Fibroblast of lung (primary cell): ENCODE data around the gene FBLN7.

ENCODE experiments used
- EZH2 ChIP-seq: IDR thresholded peaks from 2 replicates; pipeline ENCODE4 v1.5.1; 2012; ENCODE audit warnings: low read length, control low read depth, mild to moderate bottlenecking; ENCODE audit errors: missing control alignments
- TF ChIP-seq, protein P1 (sequence below), 2 donors: IDR thresholded peaks in 1 of 2; conservative IDR thresholded peaks in 1 of 2; 1 replicate in 1 of 2; 2 replicates in 1 of 2; pipeline ENCODE4 v1.5.1; 2011 to 2012; ENCODE audit warnings: low read length in 2 of 2, control low read depth in 1 of 2, inconsistent platforms in 1 of 2, low read depth in 1 of 2, mild to moderate bottlenecking in 1 of 2

GRCh38 chr2:112110966-112111365 is 27.2 kb upstream of the FBLN7 start:
- TF ChIP-seq, protein P1, sequence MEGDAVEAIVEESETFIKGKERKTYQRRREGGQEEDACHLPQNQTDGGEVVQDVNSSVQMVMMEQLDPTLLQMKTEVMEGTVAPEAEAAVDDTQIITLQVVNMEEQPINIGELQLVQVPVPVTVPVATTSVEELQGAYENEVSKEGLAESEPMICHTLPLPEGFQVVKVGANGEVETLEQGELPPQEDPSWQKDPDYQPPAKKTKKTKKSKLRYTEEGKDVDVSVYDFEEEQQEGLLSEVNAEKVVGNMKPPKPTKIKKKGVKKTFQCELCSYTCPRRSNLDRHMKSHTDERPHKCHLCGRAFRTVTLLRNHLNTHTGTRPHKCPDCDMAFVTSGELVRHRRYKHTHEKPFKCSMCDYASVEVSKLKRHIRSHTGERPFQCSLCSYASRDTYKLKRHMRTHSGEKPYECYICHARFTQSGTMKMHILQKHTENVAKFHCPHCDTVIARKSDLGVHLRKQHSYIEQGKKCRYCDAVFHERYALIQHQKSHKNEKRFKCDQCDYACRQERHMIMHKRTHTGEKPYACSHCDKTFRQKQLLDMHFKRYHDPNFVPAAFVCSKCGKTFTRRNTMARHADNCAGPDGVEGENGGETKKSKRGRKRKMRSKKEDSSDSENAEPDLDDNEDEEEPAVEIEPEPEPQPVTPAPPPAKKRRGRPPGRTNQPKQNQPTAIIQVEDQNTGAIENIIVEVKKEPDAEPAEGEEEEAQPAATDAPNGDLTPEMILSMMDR (conservative IDR thresholded peaks at IDR 0.05 in 1 of 2, IDR thresholded peaks at IDR 0.05 in 1 of 2; ENCODE audit: low read depth in 1 of 2, low read length in 2 of 2), result no peak
- TF ChIP-seq EZH2, result no peak
